Hepatocyte (in vitro differentiated cells): Measurements from ENCODE around the gene SUPT20HL2. TPM values are rescaled to one million over a fixed set of nuclear protein-coding genes. Genes with fewer than 3 reads are reported as not detected.
"Not testable (repeated sequence)": the region's sequence is repeated elsewhere in the genome, so short reads cannot be mapped to it uniquely, and the experiment has no call there.

Experiments
- DNase-seq: peaks from one replicate; pipeline ENCODE4 v3.0.0-alpha.2; 2016; ENCODE audit warnings: low spot score
- H2AFZ ChIP-seq: fragments of 200-600 bp; sonication (generic); 2 replicates; pipeline ENCODE4 v1.6.0; 2016; ENCODE audit warnings: antibody characterized with exemption, mild to moderate bottlenecking
- H3K27ac ChIP-seq: fragments of 200-600 bp; sonication (generic); 2 replicates; pipeline ENCODE4 v1.5.1; 2016; ENCODE audit warnings: mild to moderate bottlenecking
- H3K27me3 ChIP-seq: fragments of 200-600 bp; sonication (generic); 2 replicates; pipeline ENCODE4 v1.6.1; 2016
- H3K36me3 ChIP-seq: fragments of 200-600 bp; sonication (generic); replicated peaks from 2 replicates; pipeline ENCODE4 v1.5.1; 2016; ENCODE audit warnings: low read depth; ENCODE audit not compliant: insufficient read depth
- H3K4me1 ChIP-seq: fragments of 200-600 bp; sonication (generic); 2 replicates; pipeline ENCODE4 v1.5.1; 2016; ENCODE audit warnings: mild to moderate bottlenecking, moderate library complexity; ENCODE audit not compliant: insufficient read depth
- H3K4me2 ChIP-seq: fragments of 200-600 bp; sonication (generic); 2 replicates; pipeline ENCODE4 v1.6.0; 2016
- H3K4me3 ChIP-seq: fragments of 200-600 bp; sonication (generic); 2 replicates; pipeline ENCODE4 v1.5.1; 2016; ENCODE audit warnings: mild to moderate bottlenecking
- H3K79me2 ChIP-seq: fragments of 200-600 bp; sonication (generic); 2 replicates; pipeline ENCODE4 v1.6.0; 2017; ENCODE audit warnings: mild to moderate bottlenecking
- H3K9me2 ChIP-seq: fragments of 200-600 bp; sonication (generic); replicated peaks from 2 replicates; pipeline ENCODE4 v1.6.0; 2017; ENCODE audit warnings: mild to moderate bottlenecking; ENCODE audit not compliant: insufficient read depth
- H3K9me3 ChIP-seq: fragments of 200-600 bp; sonication (generic); 2 replicates; pipeline ENCODE4 v1.5.1; 2016; ENCODE audit warnings: low read depth, mild to moderate bottlenecking
- H4K20me1 ChIP-seq: fragments of 200-600 bp; sonication (generic); 2 replicates; pipeline ENCODE4 v1.6.0; 2016; ENCODE audit warnings: mild to moderate bottlenecking; ENCODE audit not compliant: insufficient read depth, poor library complexity, severe bottlenecking
- EZH2 ChIP-seq: fragments of 200-600 bp; sonication (generic); IDR thresholded peaks from 2 replicates; pipeline ENCODE4 v1.6.1; 2016; ENCODE audit warnings: antibody characterized with exemption, mild to moderate bottlenecking, borderline replicate concordance
- EZH2phosphoT487 ChIP-seq: fragments of 200-600 bp; sonication (generic); IDR thresholded peaks from one replicate; pipeline ENCODE4 v1.6.1; 2018; ENCODE audit warnings: antibody characterized with exemption, mild to moderate bottlenecking, low read depth, moderate library complexity; ENCODE audit not compliant: unreplicated experiment, severe bottlenecking
- WGBS: methylation state at CpG from one replicate; pipeline ENCODE4 v1.1.6; 2016; ENCODE audit warnings: low lambda C conversion rate; ENCODE audit errors: missing lambda C conversion rate; 5-methylcytosine and 5-hydroxymethylcytosine counted together
- polyA plus RNA-seq: library from polyadenylated mRNA; unstranded; fragments of >200 nt; fragmentation: Nextera tagmentation; extraction: Ambion mirVana; gene quantifications from 2 replicates; pipeline ENCODE4 v1.2.1, GENCODE V29; 2016
- total RNA-seq: library from RNA; depleted of rRNA; stranded (reverse); fragments of >200 nt; gene quantifications from 2 replicates; pipeline ENCODE4 v1.2.3, GENCODE V29; 2014
- TF ChIP-seq, protein P1 (sequence below): fragments of 200-600 bp; sonication (generic); IDR thresholded peaks from 2 replicates; pipeline ENCODE4 v1.5.1; 2016; ENCODE audit warnings: antibody characterized with exemption, mild to moderate bottlenecking; ENCODE audit not compliant: poor library complexity

The SUPT20HL2 gene
- total and polyA plus RNA-seq, 2 experiments from 2014 or later = not detected

DNA sequence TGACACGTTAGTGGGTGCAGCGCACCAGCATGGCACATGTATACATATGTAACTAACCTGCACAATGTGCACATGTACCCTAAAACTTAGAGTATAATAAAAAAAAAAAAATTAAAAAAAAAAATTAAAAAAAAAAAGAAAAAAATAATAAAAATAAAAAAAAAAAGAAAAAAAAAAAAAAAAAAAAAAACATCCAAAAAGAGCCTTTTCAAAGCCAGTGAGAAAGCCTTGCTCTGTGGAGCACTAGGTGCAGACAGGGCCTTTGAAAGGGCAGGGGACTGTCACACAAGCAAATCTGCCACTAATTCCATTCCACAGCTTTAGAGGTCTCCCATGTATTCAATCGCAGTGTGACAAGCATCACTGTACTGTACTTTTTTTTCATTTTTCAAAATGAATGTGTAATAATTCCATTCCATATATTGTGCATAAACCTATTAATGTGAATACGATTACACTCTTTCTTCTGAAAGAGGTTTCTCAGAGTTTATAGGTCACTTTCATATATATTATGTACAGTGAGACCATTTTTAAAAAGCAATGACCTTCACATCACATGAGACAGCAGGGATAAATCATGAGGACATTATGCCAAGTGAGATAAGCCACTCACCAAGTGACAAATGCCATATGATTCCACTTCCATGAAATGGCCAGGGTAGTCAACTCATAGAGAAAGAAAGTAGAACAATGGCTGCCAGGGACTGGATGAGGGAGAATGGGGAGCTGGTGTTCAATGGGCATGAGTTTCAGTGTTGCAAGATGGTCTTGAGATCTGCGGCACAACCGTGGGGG lies 4.1 kb downstream of the SUPT20HL2 start:
- H3K36me3 ChIP-seq, H4K20me1 ChIP-seq, H3K9me3 ChIP-seq, H3K4me1 ChIP-seq, DNase-seq, H3K79me2 ChIP-seq, H3K27me3 ChIP-seq, H3K4me2 ChIP-seq, H3K4me3 ChIP-seq, H3K27ac ChIP-seq, H2AFZ ChIP-seq, H3K9me2 ChIP-seq: not testable (repeated sequence)
- 89% methylated on average over 4 of the region's 6 CpGs for WGBS

DNA sequence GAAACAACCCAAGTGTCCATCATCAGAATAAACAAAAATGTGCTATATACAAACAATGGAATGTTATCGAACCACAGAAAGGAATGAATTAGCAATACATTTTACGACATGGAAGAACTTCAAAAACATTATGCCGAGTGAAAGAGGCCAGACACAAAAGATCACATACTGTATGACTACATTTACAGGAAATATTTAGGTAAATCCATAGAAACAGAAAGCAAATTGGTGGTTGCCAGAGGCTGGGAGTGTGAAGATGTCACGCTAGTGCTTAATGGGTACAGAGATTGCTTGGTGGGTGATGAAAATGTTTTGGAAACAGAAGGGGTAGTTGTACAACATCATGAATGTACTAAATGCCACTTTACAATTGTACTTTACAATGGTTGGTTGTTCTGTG lies 5.1 kb downstream of the SUPT20HL2 start:
- not testable (repeated sequence) for H3K4me1 ChIP-seq, H3K79me2 ChIP-seq, H3K9me2 ChIP-seq, H3K27me3 ChIP-seq, H3K36me3 ChIP-seq, H2AFZ ChIP-seq, H3K4me3 ChIP-seq, H4K20me1 ChIP-seq, H3K4me2 ChIP-seq, H3K27ac ChIP-seq, H3K9me3 ChIP-seq, DNase-seq
- WGBS = 69% methylated on average over 4 of the region's 4 CpGs

DNA sequence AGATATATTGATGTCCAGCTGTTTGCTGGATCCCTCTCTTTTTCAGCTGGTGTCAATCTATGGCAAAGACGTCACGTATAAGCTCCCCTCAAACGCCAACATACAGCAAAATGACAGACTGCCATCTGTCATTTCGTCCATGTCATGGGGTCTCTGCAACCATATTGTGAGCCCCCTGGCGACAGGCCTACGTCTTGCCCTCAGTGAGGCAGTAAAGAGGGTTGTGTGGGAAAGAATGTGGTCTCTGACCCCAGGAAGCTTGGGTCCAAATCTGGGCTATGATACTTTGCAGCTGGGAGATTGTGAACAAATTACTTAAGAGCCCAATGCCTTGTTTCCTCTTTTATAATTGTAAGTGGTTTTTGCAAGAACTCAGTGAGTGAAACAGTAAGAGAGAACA lies 7.4 kb downstream of the SUPT20HL2 start:
- Histone ChIP-seq H2AFZ (no peak overlapping the region), H3K27ac (no peak overlapping the region), H3K79me2 (no peaks in the 10 kb centered on the region), H3K27me3 (no peaks in the 10 kb centered on the region), H4K20me1 (no peaks in the 10 kb centered on the region), H3K36me3 (no peaks in the 10 kb centered on the region), H3K4me1 (no peaks in the 10 kb centered on the region), H3K4me3 (no peak overlapping the region), H3K4me2 (no peak overlapping the region), H3K9me3 (no peaks in the 10 kb centered on the region), H3K9me2 (no peaks in the 10 kb centered on the region)
- DNase-seq = no peak
- TF ChIP-seq, protein P1, sequence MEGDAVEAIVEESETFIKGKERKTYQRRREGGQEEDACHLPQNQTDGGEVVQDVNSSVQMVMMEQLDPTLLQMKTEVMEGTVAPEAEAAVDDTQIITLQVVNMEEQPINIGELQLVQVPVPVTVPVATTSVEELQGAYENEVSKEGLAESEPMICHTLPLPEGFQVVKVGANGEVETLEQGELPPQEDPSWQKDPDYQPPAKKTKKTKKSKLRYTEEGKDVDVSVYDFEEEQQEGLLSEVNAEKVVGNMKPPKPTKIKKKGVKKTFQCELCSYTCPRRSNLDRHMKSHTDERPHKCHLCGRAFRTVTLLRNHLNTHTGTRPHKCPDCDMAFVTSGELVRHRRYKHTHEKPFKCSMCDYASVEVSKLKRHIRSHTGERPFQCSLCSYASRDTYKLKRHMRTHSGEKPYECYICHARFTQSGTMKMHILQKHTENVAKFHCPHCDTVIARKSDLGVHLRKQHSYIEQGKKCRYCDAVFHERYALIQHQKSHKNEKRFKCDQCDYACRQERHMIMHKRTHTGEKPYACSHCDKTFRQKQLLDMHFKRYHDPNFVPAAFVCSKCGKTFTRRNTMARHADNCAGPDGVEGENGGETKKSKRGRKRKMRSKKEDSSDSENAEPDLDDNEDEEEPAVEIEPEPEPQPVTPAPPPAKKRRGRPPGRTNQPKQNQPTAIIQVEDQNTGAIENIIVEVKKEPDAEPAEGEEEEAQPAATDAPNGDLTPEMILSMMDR = no peak
- no peak for TF ChIP-seq EZH2phosphoT487
- TF ChIP-seq EZH2 = no peak
- 70% methylated on average over 6 of the region's 6 CpGs for WGBS

DNA sequence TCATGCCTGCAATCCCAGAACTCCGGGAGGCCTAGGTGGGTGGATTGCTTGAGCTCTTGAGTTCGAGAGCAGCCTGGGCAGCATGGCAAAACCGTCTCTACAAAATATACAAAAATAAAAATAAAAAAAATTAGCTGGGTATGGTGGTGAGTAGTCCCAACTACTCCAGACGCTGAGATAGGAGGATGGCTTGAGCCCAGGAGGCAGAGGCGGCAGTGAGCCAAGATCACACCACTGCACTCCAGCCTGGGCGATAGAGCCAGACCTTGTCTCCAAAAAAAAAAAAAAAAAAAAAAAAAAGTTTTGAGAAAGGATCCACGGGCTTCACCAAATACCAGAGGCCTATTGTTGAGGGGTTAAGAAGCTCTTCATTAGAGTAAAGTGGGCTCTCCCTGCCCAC lies 8.0 kb downstream of the SUPT20HL2 start:
- TF ChIP-seq, protein P1 = no peak
- TF ChIP-seq EZH2 = no peak
- TF ChIP-seq EZH2phosphoT487 = no peak
- H3K27me3 ChIP-seq = no peaks in the 10 kb centered on the region
- H3K79me2 ChIP-seq = no peaks in the 10 kb centered on the region
- no peaks in the 10 kb centered on the region for H3K36me3 ChIP-seq
- H3K9me3 ChIP-seq = no peaks in the 10 kb centered on the region
- H3K9me2 ChIP-seq = no peaks in the 10 kb centered on the region
- H2AFZ ChIP-seq = no peak overlapping the region
- H3K4me3 ChIP-seq = no peak overlapping the region
- no peaks in the 10 kb centered on the region for H4K20me1 ChIP-seq
- 98% methylated on average over 7 of the region's 7 CpGs for WGBS
- no peak for DNase-seq
- no peaks in the 10 kb centered on the region for H3K4me1 ChIP-seq
- no peak overlapping the region for H3K27ac ChIP-seq
- no peak overlapping the region for H3K4me2 ChIP-seq
